ENCODE measurements around the gene CYBC1.

The CYBC1 gene

GRCh38 chr17:82452162-82452561 lies 1.6 kb upstream of the CYBC1 start:
- H3K9ac ChIP-seq (ENCODE audit: low read depth, low read length, poor library complexity, severe bottlenecking) = no peak overlapping the region
- no peak overlapping the region for H3K4me2 ChIP-seq (ENCODE audit: low read depth, low read length, poor library complexity, severe bottlenecking)

GRCh38 chr17:82449883-82450356 lies 632 bp downstream of the CYBC1 start:
- H3K4me3 ChIP-seq (ENCODE audit: low read length, poor library complexity, severe bottlenecking) = peak overlapping the region; percentile 89
- H3K9ac ChIP-seq (ENCODE audit: low read depth, low read length, poor library complexity, severe bottlenecking) = peak overlapping the region; percentile 99
- no peaks in the 10 kb centered on the region; the same call in 1 of the 2 replicates for H3K36me3 ChIP-seq (ENCODE audit: insufficient read depth, low read length)
- H3K27me3 ChIP-seq (ENCODE audit: insufficient read depth, low read length, poor library complexity, severe bottlenecking) = no peaks in the 10 kb centered on the region
- peak overlapping the region; percentile 80 for H3K4me2 ChIP-seq (ENCODE audit: low read depth, low read length, poor library complexity, severe bottlenecking)
- H3K4me1 ChIP-seq (ENCODE audit: insufficient read depth, low read length, poor library complexity, severe bottlenecking) = peaks cover 28% of the 10 kb centered on the region
- H3K9me3 ChIP-seq (ENCODE audit: insufficient read depth, low read depth, low read length) = no peaks in the 10 kb centered on the region
- H3K79me2 ChIP-seq (ENCODE audit: insufficient read depth, low read length) = peaks cover 61% of the 10 kb centered on the region
- peaks cover 19% of the 10 kb centered on the region for H4K20me1 ChIP-seq (ENCODE audit: insufficient read depth, low read length, poor library complexity, severe bottlenecking)
- no peaks in the 10 kb centered on the region for H3K9me2 ChIP-seq (replicated peaks; ENCODE audit: low read depth, low read length)
- TF ChIP-seq EZH2phosphoT487 (IDR thresholded peaks at IDR 0.05; ENCODE audit: borderline replicate concordance) = no peak
- TF ChIP-seq CTCF (conservative IDR thresholded peaks at IDR 0.05; ENCODE audit: low read length) = no peak
- H3F3A ChIP-seq (ENCODE audit: low read depth) = peaks cover 15% of the 10 kb centered on the region
- no peak overlapping the region for H2AFZ ChIP-seq (ENCODE audit: low read length)

More at GRCh38 chr17:82452162-82452561, 1.6 kb upstream of the CYBC1 start:
- no peaks in the 10 kb centered on the region for H3K9me3 ChIP-seq (ENCODE audit: insufficient read depth, low read depth, low read length)
- peaks cover 15% of the 10 kb centered on the region for H3F3A ChIP-seq (ENCODE audit: low read depth)
- no peak overlapping the region for H3K4me3 ChIP-seq (ENCODE audit: low read length, poor library complexity, severe bottlenecking)
- H4K20me1 ChIP-seq (ENCODE audit: insufficient read depth, low read length, poor library complexity, severe bottlenecking) = peaks cover 12% of the 10 kb centered on the region
- no peaks in the 10 kb centered on the region for H3K27me3 ChIP-seq (ENCODE audit: insufficient read depth, low read length, poor library complexity, severe bottlenecking)
- TF ChIP-seq EZH2phosphoT487 (IDR thresholded peaks at IDR 0.05; ENCODE audit: borderline replicate concordance) (no peak), CTCF (conservative IDR thresholded peaks at IDR 0.05; ENCODE audit: low read length) (no peak)
- H3K9me2 ChIP-seq (replicated peaks; ENCODE audit: low read depth, low read length) = no peaks in the 10 kb centered on the region
- H3K4me1 ChIP-seq (ENCODE audit: insufficient read depth, low read length, poor library complexity, severe bottlenecking) = peaks cover 30% of the 10 kb centered on the region
- H2AFZ ChIP-seq (ENCODE audit: low read length) = no peak overlapping the region
- H3K36me3 ChIP-seq (ENCODE audit: insufficient read depth, low read length) = no peaks in the 10 kb centered on the region
- peaks cover 39% of the 10 kb centered on the region for H3K79me2 ChIP-seq (ENCODE audit: insufficient read depth, low read length)

GRCh38 chr17:82449131-82449882 lies 1.2 kb downstream of the CYBC1 start:
- Histone ChIP-seq H3K4me1 (ENCODE audit: insufficient read depth, low read length, poor library complexity, severe bottlenecking) (peaks cover 28% of the 10 kb centered on the region), H3K4me2 (ENCODE audit: low read depth, low read length, poor library complexity, severe bottlenecking) (peak overlapping the region; percentile 80), H3K27me3 (ENCODE audit: insufficient read depth, low read length, poor library complexity, severe bottlenecking) (no peaks in the 10 kb centered on the region), H3K79me2 (ENCODE audit: insufficient read depth, low read length) (peaks cover 63% of the 10 kb centered on the region), H3F3A (ENCODE audit: low read depth) (peaks cover 15% of the 10 kb centered on the region), H3K36me3 (ENCODE audit: insufficient read depth, low read length) (peaks cover 3% of the 10 kb centered on the region; the same call in 1 of the 2 replicates), H2AFZ (ENCODE audit: low read length) (no peak overlapping the region), H3K4me3 (ENCODE audit: low read length, poor library complexity, severe bottlenecking) (peak overlapping the region; percentile 89), H3K9me2 (replicated peaks; ENCODE audit: low read depth, low read length) (no peaks in the 10 kb centered on the region), H3K9me3 (ENCODE audit: insufficient read depth, low read depth, low read length) (no peaks in the 10 kb centered on the region), H3K9ac (ENCODE audit: low read depth, low read length, poor library complexity, severe bottlenecking) (peak overlapping the region; percentile 99), H4K20me1 (ENCODE audit: insufficient read depth, low read length, poor library complexity, severe bottlenecking) (peaks cover 19% of the 10 kb centered on the region)
- TF ChIP-seq CTCF (conservative IDR thresholded peaks at IDR 0.05; ENCODE audit: low read length) (peak; percentile 29; the same call in 1 of the 2 replicates), EZH2phosphoT487 (IDR thresholded peaks at IDR 0.05; ENCODE audit: borderline replicate concordance) (no peak)
